Panc1 (cell line): ENCODE measurements around the gene TMA7B.

Experiments
- CTCF ChIP-seq: fragments of 450-650 bp; IDR thresholded peaks from 2 replicates; pipeline ENCODE4 v1.5.1; 2017; ENCODE audit warnings: mild to moderate bottlenecking
- POLR2AphosphoS5 ChIP-seq: IDR thresholded peaks from 2 replicates; pipeline ENCODE4 v1.6.1; 2012; ENCODE audit warnings: mild to moderate bottlenecking, low read depth, low read length, moderate library complexity
- SIN3A ChIP-seq: IDR thresholded peaks from 2 replicates; pipeline ENCODE4 v1.6.1; 2012; ENCODE audit warnings: low read depth, mild to moderate bottlenecking, low read length, moderate library complexity, borderline replicate concordance; ENCODE audit not compliant: insufficient read depth

GRCh38 chr22:39984006-39984405 lies 23.8 kb downstream of the TMA7B start:
- TF ChIP-seq CTCF, result no peak
- no peak for TF ChIP-seq SIN3A
- TF ChIP-seq POLR2AphosphoS5, result no peak
